Measurements from ENCODE around the gene KIF1C. TPM values are rescaled to one million over a fixed set of nuclear protein-coding genes. Genes with fewer than 3 reads are reported as not detected.

Gene KIF1C
- total RNA-seq, 1 experiment from 2014 or later = 130 TPM

DNA sequence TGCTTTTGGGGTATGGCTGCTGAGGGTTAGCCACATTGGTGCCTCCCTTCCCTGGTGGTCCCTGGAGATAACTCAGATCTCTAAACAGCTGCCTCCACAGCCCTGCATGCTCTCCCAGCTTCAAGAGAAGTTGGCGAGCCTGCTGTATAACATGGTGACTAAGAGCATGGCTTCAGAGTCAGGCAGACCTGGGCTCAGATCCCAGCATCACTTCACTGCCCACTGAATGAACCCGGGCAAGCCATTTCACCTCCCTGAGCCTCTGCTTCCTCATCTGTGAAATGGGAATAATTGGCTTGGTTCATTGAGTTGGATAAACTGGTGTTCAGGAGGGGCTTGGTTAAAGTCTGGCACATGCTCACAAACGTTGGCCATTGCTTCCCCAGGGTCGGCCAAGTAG lies 16.6 kb downstream of the KIF1C start (continued):
- TF ChIP-seq, protein P1, sequence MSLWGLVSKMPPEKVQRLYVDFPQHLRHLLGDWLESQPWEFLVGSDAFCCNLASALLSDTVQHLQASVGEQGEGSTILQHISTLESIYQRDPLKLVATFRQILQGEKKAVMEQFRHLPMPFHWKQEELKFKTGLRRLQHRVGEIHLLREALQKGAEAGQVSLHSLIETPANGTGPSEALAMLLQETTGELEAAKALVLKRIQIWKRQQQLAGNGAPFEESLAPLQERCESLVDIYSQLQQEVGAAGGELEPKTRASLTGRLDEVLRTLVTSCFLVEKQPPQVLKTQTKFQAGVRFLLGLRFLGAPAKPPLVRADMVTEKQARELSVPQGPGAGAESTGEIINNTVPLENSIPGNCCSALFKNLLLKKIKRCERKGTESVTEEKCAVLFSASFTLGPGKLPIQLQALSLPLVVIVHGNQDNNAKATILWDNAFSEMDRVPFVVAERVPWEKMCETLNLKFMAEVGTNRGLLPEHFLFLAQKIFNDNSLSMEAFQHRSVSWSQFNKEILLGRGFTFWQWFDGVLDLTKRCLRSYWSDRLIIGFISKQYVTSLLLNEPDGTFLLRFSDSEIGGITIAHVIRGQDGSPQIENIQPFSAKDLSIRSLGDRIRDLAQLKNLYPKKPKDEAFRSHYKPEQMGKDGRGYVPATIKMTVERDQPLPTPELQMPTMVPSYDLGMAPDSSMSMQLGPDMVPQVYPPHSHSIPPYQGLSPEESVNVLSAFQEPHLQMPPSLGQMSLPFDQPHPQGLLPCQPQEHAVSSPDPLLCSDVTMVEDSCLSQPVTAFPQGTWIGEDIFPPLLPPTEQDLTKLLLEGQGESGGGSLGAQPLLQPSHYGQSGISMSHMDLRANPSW (CRISPR knock-in tag; conservative IDR thresholded peaks at IDR 0.05; ENCODE audit: low read depth) = no peak
- TF ChIP-seq TP53 (CRISPR knock-in tag; IDR thresholded peaks at IDR 0.05) = no peak
- no peak for TF ChIP-seq MXD4 (CRISPR knock-in tag; IDR thresholded peaks at IDR 0.05; ENCODE audit: borderline replicate concordance)
- TF ChIP-seq, protein P2, sequence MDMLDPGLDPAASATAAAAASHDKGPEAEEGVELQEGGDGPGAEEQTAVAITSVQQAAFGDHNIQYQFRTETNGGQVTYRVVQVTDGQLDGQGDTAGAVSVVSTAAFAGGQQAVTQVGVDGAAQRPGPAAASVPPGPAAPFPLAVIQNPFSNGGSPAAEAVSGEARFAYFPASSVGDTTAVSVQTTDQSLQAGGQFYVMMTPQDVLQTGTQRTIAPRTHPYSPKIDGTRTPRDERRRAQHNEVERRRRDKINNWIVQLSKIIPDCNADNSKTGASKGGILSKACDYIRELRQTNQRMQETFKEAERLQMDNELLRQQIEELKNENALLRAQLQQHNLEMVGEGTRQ (CRISPR knock-in tag; IDR thresholded peaks at IDR 0.05) = no peak
- no peak for TF ChIP-seq RELA (CRISPR knock-in tag; IDR thresholded peaks at IDR 0.05; ENCODE audit: borderline replicate concordance)
- no peak for TF ChIP-seq NR2C2 (CRISPR knock-in tag; IDR thresholded peaks at IDR 0.05)
- no peak for TF ChIP-seq SMAD4 (CRISPR knock-in tag; IDR thresholded peaks at IDR 0.05)
- TF ChIP-seq ZNF671 (CRISPR knock-in tag; IDR thresholded peaks at IDR 0.05) = no peak

DNA sequence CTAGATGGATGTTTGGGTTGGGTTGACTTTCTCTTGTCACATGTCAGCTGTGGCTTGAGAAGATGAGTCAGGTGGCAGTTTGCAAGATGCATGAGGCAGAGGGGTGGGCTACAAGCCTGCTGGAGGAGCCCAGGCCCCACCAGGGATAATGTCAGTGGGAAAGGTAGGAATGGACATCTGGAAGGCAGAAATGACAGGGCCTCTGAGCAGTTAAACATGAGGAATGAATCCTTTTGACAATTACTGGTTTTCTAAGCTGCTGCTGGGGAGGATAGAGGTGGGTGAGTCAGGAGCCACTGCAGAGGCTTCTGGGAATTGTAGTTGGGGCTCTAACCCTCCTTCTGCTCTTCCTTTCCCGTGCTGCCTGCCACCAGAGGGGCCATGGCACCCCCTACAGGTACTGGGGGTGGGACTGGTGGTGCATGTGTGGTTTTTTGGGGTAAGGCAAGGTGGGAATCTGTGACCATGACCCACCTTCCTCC lies 21.8 kb downstream of the KIF1C start:
- CTCF ChIA-PET = interaction anchor here (0.9 to 1.2 kb wide), 6 partner anchors 16 to 52 kb away, joined by 3 to 7 read pairs (median 4); partner anchors contain the start of genes KIF1C and SPAG7
- Mint-ChIP-seq H3K4me3 (no peak overlapping the region), H3K27me3 (ENCODE audit: low read depth) (no peaks in the 10 kb centered on the region), H3K4me1 (no peaks in the 10 kb centered on the region), H3K27ac (no peak overlapping the region), H3K36me3 (peaks cover 45% of the 10 kb centered on the region), H3K9me3 (no peaks in the 10 kb centered on the region)
- ATAC-seq = peak; percentile 92
- peak; percentile 44 for DNase-seq (ENCODE audit: low spot score)
- no peak for TF ChIP-seq ZNF121 (CRISPR knock-in tag; IDR thresholded peaks at IDR 0.05)
- POLR2A ChIA-PET = interaction anchor here (1.6 kb wide), 1 partner anchor 9 kb away, joined by 3 read pairs; no protein-coding TSS in a partner anchor

DNA sequence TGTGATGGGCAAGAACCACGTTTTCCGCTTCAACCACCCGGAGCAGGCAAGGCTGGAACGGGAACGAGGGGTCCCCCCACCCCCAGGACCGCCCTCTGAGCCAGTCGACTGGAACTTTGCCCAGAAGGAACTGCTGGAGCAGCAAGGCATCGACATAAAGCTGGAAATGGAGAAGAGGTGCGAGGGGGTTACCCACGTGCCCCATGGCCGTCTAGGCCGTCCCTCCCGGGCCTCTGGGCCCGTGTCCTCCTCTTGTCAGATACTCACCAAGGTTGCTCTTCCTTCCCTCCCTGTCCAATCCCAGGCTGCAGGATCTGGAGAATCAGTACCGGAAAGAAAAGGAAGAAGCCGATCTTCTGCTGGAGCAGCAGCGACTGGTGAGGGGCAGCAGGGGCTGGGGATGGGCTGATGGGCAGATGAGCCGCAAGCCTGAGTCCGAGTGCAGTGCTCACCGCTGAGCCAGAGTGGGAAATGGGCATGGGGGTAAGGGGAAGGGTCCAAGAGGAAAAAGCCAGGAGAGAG lies 22.8 kb downstream of the KIF1C start:
- ChIA-PET CTCF (no interaction called here), POLR2A (no interaction called here)
- H3K4me1 Mint-ChIP-seq = no peaks in the 10 kb centered on the region
- DNase-seq (ENCODE audit: low spot score) = no peak
- no peaks in the 10 kb centered on the region for H3K9me3 Mint-ChIP-seq
- H3K27ac Mint-ChIP-seq = no peak overlapping the region
- peaks cover 43% of the 10 kb centered on the region for H3K36me3 Mint-ChIP-seq
- H3K27me3 Mint-ChIP-seq (ENCODE audit: low read depth) = no peaks in the 10 kb centered on the region
- no peak overlapping the region for H3K4me3 Mint-ChIP-seq
- ATAC-seq = no peak
- TF ChIP-seq, protein P3, sequence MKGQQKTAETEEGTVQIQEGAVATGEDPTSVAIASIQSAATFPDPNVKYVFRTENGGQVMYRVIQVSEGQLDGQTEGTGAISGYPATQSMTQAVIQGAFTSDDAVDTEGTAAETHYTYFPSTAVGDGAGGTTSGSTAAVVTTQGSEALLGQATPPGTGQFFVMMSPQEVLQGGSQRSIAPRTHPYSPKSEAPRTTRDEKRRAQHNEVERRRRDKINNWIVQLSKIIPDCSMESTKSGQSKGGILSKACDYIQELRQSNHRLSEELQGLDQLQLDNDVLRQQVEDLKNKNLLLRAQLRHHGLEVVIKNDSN (CRISPR knock-in tag; IDR thresholded peaks at IDR 0.05) = no peak
- no peak for TF ChIP-seq KAT7 (CRISPR knock-in tag; IDR thresholded peaks at IDR 0.05; ENCODE audit: borderline replicate concordance)
- TF ChIP-seq, protein P2 (CRISPR knock-in tag; IDR thresholded peaks at IDR 0.05) = no peak
- TF ChIP-seq, protein P4, sequence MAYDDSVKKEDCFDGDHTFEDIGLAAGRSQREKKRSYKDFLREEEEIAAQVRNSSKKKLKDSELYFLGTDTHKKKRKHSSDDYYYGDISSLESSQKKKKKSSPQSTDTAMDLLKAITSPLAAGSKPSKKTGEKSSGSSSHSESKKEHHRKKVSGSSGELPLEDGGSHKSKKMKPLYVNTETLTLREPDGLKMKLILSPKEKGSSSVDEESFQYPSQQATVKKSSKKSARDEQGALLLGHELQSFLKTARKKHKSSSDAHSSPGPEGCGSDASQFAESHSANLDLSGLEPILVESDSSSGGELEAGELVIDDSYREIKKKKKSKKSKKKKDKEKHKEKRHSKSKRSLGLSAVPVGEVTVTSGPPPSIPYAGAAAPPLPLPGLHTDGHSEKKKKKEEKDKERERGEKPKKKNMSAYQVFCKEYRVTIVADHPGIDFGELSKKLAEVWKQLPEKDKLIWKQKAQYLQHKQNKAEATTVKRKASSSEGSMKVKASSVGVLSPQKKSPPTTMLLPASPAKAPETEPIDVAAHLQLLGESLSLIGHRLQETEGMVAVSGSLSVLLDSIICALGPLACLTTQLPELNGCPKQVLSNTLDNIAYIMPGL (CRISPR knock-in tag; IDR thresholded peaks at IDR 0.05) = no peak
- no peak for TF ChIP-seq SOX15 (CRISPR knock-in tag; IDR thresholded peaks at IDR 0.05)
- no peak for TF ChIP-seq HMGA2 (CRISPR knock-in tag; IDR thresholded peaks at IDR 0.05)
- TF ChIP-seq, protein P5, sequence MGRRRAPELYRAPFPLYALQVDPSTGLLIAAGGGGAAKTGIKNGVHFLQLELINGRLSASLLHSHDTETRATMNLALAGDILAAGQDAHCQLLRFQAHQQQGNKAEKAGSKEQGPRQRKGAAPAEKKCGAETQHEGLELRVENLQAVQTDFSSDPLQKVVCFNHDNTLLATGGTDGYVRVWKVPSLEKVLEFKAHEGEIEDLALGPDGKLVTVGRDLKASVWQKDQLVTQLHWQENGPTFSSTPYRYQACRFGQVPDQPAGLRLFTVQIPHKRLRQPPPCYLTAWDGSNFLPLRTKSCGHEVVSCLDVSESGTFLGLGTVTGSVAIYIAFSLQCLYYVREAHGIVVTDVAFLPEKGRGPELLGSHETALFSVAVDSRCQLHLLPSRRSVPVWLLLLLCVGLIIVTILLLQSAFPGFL (CRISPR knock-in tag; IDR thresholded peaks at IDR 0.05; ENCODE audit: borderline replicate concordance) = no peak
- no peak for TF ChIP-seq CREB1 (CRISPR knock-in tag; IDR thresholded peaks at IDR 0.05)
- TF ChIP-seq, protein P6, sequence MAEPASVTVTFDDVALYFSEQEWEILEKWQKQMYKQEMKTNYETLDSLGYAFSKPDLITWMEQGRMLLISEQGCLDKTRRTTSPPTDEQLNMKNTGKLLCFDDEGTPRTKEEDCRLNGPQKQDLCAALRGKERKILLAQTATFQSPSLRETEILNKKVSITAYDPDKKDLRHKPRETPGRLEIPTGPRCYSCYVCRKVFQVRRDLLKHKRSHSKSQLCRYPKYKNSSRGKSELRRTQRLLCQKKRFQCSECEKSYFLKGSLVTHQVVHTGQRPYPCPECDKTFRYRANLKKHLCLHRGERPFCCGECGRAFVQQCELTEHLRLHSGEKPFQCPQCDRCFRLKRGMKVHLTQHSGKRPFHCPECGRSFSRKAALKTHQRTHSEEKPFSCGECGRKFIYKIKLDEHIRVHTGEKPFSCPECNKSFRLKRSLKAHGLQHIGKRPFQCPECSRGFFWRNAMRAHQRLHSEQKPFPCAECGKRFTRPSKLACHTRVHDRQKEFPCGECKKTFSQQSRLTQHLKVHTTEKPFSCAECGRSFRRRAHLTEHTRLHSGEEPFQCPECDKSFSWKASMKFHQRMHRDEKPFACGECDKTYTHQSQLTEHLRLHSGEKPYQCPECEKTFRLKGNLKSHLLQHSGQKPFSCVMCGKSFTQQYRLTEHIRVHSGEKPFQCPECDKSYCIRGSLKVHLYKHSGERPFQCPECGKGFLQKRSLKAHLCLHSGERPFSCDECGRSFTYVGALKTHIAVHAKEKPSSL (CRISPR knock-in tag; conservative IDR thresholded peaks at IDR 0.05) = no peak
- no peak for TF ChIP-seq ZNF671 (CRISPR knock-in tag; IDR thresholded peaks at IDR 0.05)
- no peak for TF ChIP-seq TCF7 (CRISPR knock-in tag; IDR thresholded peaks at IDR 0.05; ENCODE audit: low read depth)
- TF ChIP-seq, protein P7, sequence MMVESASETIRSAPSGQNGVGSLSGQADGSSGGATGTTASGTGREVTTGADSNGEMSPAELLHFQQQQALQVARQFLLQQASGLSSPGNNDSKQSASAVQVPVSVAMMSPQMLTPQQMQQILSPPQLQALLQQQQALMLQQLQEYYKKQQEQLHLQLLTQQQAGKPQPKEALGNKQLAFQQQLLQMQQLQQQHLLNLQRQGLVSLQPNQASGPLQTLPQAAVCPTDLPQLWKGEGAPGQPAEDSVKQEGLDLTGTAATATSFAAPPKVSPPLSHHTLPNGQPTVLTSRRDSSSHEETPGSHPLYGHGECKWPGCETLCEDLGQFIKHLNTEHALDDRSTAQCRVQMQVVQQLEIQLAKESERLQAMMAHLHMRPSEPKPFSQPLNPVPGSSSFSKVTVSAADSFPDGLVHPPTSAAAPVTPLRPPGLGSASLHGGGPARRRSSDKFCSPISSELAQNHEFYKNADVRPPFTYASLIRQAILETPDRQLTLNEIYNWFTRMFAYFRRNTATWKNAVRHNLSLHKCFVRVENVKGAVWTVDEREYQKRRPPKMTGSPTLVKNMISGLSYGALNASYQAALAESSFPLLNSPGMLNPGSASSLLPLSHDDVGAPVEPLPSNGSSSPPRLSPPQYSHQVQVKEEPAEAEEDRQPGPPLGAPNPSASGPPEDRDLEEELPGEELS (CRISPR knock-in tag; IDR thresholded peaks at IDR 0.05) = no peak
- no peak for TF ChIP-seq ELF4 (CRISPR knock-in tag; IDR thresholded peaks at IDR 0.05; ENCODE audit: low read depth)

Data from WTC11 (cell line).